K562 (cell line): ENCODE data around the gene RPL10A. TPM values are rescaled to one million over a fixed set of nuclear protein-coding genes. Genes with fewer than 3 reads are reported as not detected.
A peak's percentile ranks its signal among the peaks of the same experiment; 100 is the strongest.

ENCODE experiments used
- FOXA3 ChIP-seq, 2 experiments: fragments of 450-650 bp in 1 of 2; sonication (generic) in 1 of 2; formaldehyde crosslinking; IDR thresholded peaks in 1 of 2; conservative IDR thresholded peaks in 1 of 2; 2 replicates each; pipeline versions ENCODE4 v1.4.0 to v1.8.0; 2020 to 2022; ENCODE audit warnings: mild to moderate bottlenecking in 2 of 2, missing genetic modification reagents in 1 of 2
- IFI16 ChIP-seq: fragments of 250-450 bp; sonication (Bioruptor Pico); IDR thresholded peaks from 2 replicates; pipeline ENCODE4 v2.1.2; 2022; ENCODE audit warnings: mild to moderate bottlenecking, inconsistent platforms
- MGA ChIP-seq: fragments of 450-650 bp; IDR thresholded peaks from 2 replicates; pipeline ENCODE4 v1.6.1; 2016; ENCODE audit warnings: mild to moderate bottlenecking, moderate library complexity
- POLR2G ChIP-seq: fragments of 200-400 bp; formaldehyde crosslinking; IDR thresholded peaks from 2 replicates; pipeline ENCODE4 v1.6.1; 2017; ENCODE audit warnings: low read depth, mild to moderate bottlenecking, antibody characterized with exemption, low read length, moderate library complexity
- ZNF239 ChIP-seq: fragments of 250-450 bp; sonication (Bioruptor Pico); IDR thresholded peaks from 2 replicates; pipeline ENCODE4 v1.4.0; 2020; ENCODE audit warnings: mild to moderate bottlenecking
- polyA plus RNA-seq, 8 experiments: library from polyadenylated mRNA; depleted of rRNA in 4 of 8; stranded (reverse) in 5 of 8; unstranded in 3 of 8; fragments of >200 nt; fragmentation: Nextera tagmentation in 2 of 8; fragmentation: Illumina TruSeq in 1 of 8; extraction: Ambion mirVana in 2 of 8; extraction: Trizol in 1 of 8; gene quantifications; 2 replicates each; pipeline versions ENCODE4 v1.2.1 to v1.2.3, GENCODE V29; 2011 to 2014; ENCODE audit warnings: inconsistent platforms in 1 of 8, missing spikeins in 1 of 8
- total RNA-seq, 7 experiments: library from RNA; depleted of rRNA in 6 of 7; stranded (reverse); fragments of >200 nt in 6 of 7; fragmentation: Illumina TruSeq in 2 of 7; extraction: Trizol in 2 of 7; gene quantifications; 2 replicates each; pipeline versions ENCODE4 v1.2.1 to v1.2.3, GENCODE V29; 2011 to 2021; ENCODE audit warnings: low replicate concordance in 1 of 7
- TF ChIP-seq, protein P1 (sequence below): fragments of 450-650 bp; IDR thresholded peaks from 2 replicates; pipeline ENCODE4 v1.6.1; 2016; ENCODE audit warnings: missing biosample characterization, missing genetic modification characterization
- TF ChIP-seq, protein P2 (sequence below): conservative IDR thresholded peaks from 2 replicates; pipeline ENCODE4 v1.6.1; 2011; ENCODE audit warnings: low read depth, mild to moderate bottlenecking, low read length; ENCODE audit not compliant: control insufficient read depth
- TF ChIP-seq, protein P3 (sequence below): fragments of 450-650 bp; IDR thresholded peaks from 2 replicates; pipeline ENCODE4 v1.6.1; 2016

RPL10A gene
- total and polyA plus RNA-seq, 9 of the 15 experiments (the other 6 are each of a cell fraction or from before 2014, with no cell fraction given), result 1,589 to 3,237 (median 2,116) TPM

DNA sequence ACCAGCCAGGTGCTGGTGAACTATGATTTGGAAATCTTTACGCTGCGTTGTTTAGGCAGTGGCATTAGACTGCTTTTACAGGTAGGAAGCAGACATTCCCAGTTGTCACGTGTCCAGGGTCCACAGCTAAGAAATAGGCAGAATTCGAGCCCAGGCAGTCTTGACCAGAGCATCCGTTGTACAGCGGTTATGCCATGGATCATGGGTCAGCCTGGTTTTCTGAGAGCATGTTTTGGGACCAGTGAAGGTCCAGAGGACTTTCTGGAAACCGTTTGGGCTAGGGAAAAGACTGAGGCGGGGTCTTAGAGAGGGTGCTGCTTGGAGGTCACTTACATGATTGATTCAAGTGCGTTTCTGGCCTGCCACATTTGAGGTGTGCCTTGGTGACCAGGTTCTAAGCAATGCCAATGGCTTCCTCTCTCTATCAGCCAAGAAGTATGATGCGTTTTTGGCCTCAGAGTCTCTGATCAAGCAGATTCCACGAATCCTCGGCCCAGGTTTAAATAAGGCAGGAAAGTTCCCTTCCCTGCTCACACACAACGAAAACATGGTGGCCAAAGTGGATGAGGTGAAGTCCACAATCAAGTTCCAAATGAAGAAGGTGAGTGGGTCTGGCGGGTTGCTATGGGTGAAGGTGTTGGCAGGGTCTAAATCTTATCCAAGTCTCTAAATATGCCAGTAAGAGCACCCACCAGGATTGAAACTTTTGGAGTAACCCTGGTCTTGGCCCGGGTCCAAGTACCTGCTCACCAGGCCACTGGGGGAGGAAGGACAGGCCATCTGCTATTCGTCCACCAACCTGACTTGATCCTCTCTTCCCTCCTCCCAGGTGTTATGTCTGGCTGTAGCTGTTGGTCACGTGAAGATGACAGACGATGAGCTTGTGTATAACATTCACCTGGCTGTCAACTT lies 1.8 kb downstream of the RPL10A start (continued):
- TF ChIP-seq MGA, result 0 out of 2 replicates have a peak, but pooled peaks have one; percentile 8
- no peak for TF ChIP-seq IFI16 (CRISPR knock-in tag)
- peak; percentile 34; the same call in 1 of the 2 replicates for TF ChIP-seq POLR2G
- no peak for TF ChIP-seq ZNF239 (CRISPR knock-in tag)
- TF ChIP-seq, protein P1, sequence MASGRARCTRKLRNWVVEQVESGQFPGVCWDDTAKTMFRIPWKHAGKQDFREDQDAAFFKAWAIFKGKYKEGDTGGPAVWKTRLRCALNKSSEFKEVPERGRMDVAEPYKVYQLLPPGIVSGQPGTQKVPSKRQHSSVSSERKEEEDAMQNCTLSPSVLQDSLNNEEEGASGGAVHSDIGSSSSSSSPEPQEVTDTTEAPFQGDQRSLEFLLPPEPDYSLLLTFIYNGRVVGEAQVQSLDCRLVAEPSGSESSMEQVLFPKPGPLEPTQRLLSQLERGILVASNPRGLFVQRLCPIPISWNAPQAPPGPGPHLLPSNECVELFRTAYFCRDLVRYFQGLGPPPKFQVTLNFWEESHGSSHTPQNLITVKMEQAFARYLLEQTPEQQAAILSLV, result no peak
- peak in 1 of 2 experiments; percentile 65; a peak in 2 of 4 replicates for TF ChIP-seq FOXA3 (CRISPR knock-in tag; conservative IDR thresholded peaks at IDR 0.05 in 1 of 2, IDR thresholded peaks at IDR 0.05 in 1 of 2)
- TF ChIP-seq, protein P2, sequence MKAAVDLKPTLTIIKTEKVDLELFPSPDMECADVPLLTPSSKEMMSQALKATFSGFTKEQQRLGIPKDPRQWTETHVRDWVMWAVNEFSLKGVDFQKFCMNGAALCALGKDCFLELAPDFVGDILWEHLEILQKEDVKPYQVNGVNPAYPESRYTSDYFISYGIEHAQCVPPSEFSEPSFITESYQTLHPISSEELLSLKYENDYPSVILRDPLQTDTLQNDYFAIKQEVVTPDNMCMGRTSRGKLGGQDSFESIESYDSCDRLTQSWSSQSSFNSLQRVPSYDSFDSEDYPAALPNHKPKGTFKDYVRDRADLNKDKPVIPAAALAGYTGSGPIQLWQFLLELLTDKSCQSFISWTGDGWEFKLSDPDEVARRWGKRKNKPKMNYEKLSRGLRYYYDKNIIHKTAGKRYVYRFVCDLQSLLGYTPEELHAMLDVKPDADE, result 0 out of 2 replicates have a peak, but pooled peaks have one; percentile 37
- TF ChIP-seq, protein P3, sequence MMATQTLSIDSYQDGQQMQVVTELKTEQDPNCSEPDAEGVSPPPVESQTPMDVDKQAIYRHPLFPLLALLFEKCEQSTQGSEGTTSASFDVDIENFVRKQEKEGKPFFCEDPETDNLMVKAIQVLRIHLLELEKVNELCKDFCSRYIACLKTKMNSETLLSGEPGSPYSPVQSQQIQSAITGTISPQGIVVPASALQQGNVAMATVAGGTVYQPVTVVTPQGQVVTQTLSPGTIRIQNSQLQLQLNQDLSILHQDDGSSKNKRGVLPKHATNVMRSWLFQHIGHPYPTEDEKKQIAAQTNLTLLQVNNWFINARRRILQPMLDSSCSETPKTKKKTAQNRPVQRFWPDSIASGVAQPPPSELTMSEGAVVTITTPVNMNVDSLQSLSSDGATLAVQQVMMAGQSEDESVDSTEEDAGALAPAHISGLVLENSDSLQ, result no peak; the same call in 1 of the 2 replicates
